ENCODE data around the gene GSG1. TPM values are rescaled to one million over a fixed set of nuclear protein-coding genes. Genes with fewer than 3 reads are reported as not detected.

The GSG1 gene
- total RNA-seq, 1 experiment from 2014 or later, result 0.22 TPM

GRCh38 chr12:13074396-13075117 is 28.9 kb downstream of the GSG1 start:
- peaks cover 11% of the 10 kb centered on the region in 2 experiments for H3K4me1 Mint-ChIP-seq
- no peak overlapping the region for H4K8ac ChIP-seq (replicated peaks; ENCODE audit: insufficient read length, low read depth, low read length)
- no peak overlapping the region for H3K4me2 ChIP-seq (ENCODE audit: insufficient read depth, insufficient read length, low read length)
- no CpG with 5 or more reads among the region's 3 CpGs for WGBS (ENCODE audit: extremely low coverage, insufficient read length, low lambda C conversion rate)
- H3K14ac ChIP-seq (ENCODE audit: insufficient read depth, low read length), result no peak overlapping the region
- peaks cover 0 to 3% of the 10 kb centered on the region in 2 experiments; a peak in 1 of 5 replicates for H3K9me3 Mint-ChIP-seq
- H3K36me3 Mint-ChIP-seq (ENCODE audit: insufficient read depth in 1 of 3, low read depth in 3 of 3), result peaks cover 30 to 57% (median 49%) of the 10 kb centered on the region in 3 experiments; a peak in 6 of 7 replicates
- H3K56ac ChIP-seq (ENCODE audit: insufficient read length, low read depth, low read length), result no peak overlapping the region
- no peaks in the 10 kb centered on the region for H3K23me2 ChIP-seq (ENCODE audit: insufficient read length, low read depth, low read length, poor library complexity, severe bottlenecking)
- no peaks in the 10 kb centered on the region for H3K27me3 Mint-ChIP-seq (ENCODE audit: low read depth)
- no peak overlapping the region for H3K23ac ChIP-seq (ENCODE audit: insufficient read length, low read depth, low read length)
- H3K79me2 ChIP-seq (ENCODE audit: insufficient read depth, low read length), result 0 out of 2 replicates have a peak, but pooled peaks cover 2% of the 10 kb centered on the region
- no peak overlapping the region for H2BK120ac ChIP-seq (ENCODE audit: low read depth, low read length, poor library complexity, severe bottlenecking)
- H3T11ph ChIP-seq (ENCODE audit: low read length), result no peak overlapping the region
- H3K18ac ChIP-seq (ENCODE audit: insufficient read length, low read depth, low read length), result no peak overlapping the region
- no peak overlapping the region for H2AFZ ChIP-seq (ENCODE audit: low read length)
- no peaks in the 10 kb centered on the region for H3K27me3 ChIP-seq (ENCODE audit: insufficient read depth, low read length)
- no peak overlapping the region for H2BK5ac ChIP-seq (ENCODE audit: insufficient read length, low read length)
- no peak overlapping the region for H4K5ac ChIP-seq (ENCODE audit: insufficient read length, low read depth, low read length)
- H3K27ac Mint-ChIP-seq, result no peak overlapping the region; a peak in 1 of 7 replicates
- no peak overlapping the region for H3K9ac ChIP-seq (ENCODE audit: extremely low read depth, insufficient read length, low read length)
- no peak for DNase-seq
- no peaks in the 10 kb centered on the region for H4K20me1 ChIP-seq (ENCODE audit: control insufficient read depth, insufficient read depth, insufficient read length)
- H2AK5ac ChIP-seq (ENCODE audit: insufficient read length, low read length), result no peak overlapping the region
- no peaks in the 10 kb centered on the region for H3K79me1 ChIP-seq (ENCODE audit: insufficient read depth, low read depth, low read length, poor library complexity, severe bottlenecking)
- no peak overlapping the region for H2BK15ac ChIP-seq (ENCODE audit: low read depth, low read length)
- TF ChIP-seq, protein P1, sequence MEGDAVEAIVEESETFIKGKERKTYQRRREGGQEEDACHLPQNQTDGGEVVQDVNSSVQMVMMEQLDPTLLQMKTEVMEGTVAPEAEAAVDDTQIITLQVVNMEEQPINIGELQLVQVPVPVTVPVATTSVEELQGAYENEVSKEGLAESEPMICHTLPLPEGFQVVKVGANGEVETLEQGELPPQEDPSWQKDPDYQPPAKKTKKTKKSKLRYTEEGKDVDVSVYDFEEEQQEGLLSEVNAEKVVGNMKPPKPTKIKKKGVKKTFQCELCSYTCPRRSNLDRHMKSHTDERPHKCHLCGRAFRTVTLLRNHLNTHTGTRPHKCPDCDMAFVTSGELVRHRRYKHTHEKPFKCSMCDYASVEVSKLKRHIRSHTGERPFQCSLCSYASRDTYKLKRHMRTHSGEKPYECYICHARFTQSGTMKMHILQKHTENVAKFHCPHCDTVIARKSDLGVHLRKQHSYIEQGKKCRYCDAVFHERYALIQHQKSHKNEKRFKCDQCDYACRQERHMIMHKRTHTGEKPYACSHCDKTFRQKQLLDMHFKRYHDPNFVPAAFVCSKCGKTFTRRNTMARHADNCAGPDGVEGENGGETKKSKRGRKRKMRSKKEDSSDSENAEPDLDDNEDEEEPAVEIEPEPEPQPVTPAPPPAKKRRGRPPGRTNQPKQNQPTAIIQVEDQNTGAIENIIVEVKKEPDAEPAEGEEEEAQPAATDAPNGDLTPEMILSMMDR (conservative IDR thresholded peaks at IDR 0.05), result no peak
- H3K4ac ChIP-seq (ENCODE audit: low read depth, low read length), result no peak overlapping the region
- no peak overlapping the region for H4K91ac ChIP-seq (ENCODE audit: insufficient read length, low read depth, low read length)
- no peaks in the 10 kb centered on the region; the same call in 1 of the 2 replicates for H3K4me1 ChIP-seq (ENCODE audit: insufficient read depth, low read length)
- no peak overlapping the region for H2BK20ac ChIP-seq (ENCODE audit: low read depth, low read length, poor library complexity, severe bottlenecking)
- H2BK12ac ChIP-seq (ENCODE audit: insufficient read length, low read depth, low read length), result no peak overlapping the region
- H3K4me3 Mint-ChIP-seq, result no peak overlapping the region
- no peaks in the 10 kb centered on the region for H3K9me3 ChIP-seq (ENCODE audit: control insufficient read depth, low read depth, low read length)
- H3K27ac ChIP-seq (ENCODE audit: insufficient read length, low read depth, low read length), result no peak overlapping the region
